MCF 10A (cell line): ENCODE data around the gene CELSR1. TPM values are rescaled to one million over a fixed set of nuclear protein-coding genes. Genes with fewer than 3 reads are reported as not detected.

ENCODE experiments used
- BruUV-seq: library from RNA; stranded (reverse); fragments of 400-500 nt; replicated peaks from 2 replicates; lab custom pipeline; 2021; lab: Mats Ljungman, UMichigan
- CTCF ChIA-PET: fragments of 300-600 bp; sonication (Branson Sonifier 250); formaldehyde crosslinking; extraction: SDS; loops from one replicate; lab custom pipeline; 2021; ENCODE audit warnings: antibody characterized with exemption, inconsistent platforms; lab: Yijun Ruan, JAX
- POLR2A ChIA-PET: fragments of 300-600, 350-650 bp; sonication (Branson Sonifier 250); formaldehyde crosslinking; extraction: SDS; loops from one replicate; lab custom pipeline; 2020; ENCODE audit warnings: antibody characterized with exemption, inconsistent platforms; lab: Yijun Ruan, JAX
- DNase-seq: peaks from one replicate; pipeline ENCODE4 v3.0.0-alpha.2; 2018; ENCODE audit not compliant: unreplicated experiment
- H3K27ac Mint-ChIP-seq: one replicate; pipeline ENCODE4 v1.8.0; 2022; ENCODE audit warnings: mild to moderate bottlenecking, low read depth, mixed read lengths; ENCODE audit not compliant: unreplicated experiment
- H3K27me3 Mint-ChIP-seq: one replicate; pipeline ENCODE4 v1.8.0; 2022; ENCODE audit warnings: mixed read lengths; ENCODE audit not compliant: insufficient read depth, unreplicated experiment
- H3K36me3 Mint-ChIP-seq: one replicate; pipeline ENCODE4 v1.8.0; 2022; ENCODE audit warnings: mild to moderate bottlenecking, moderate library complexity, mixed read lengths; ENCODE audit not compliant: insufficient read depth, unreplicated experiment
- H3K4me1 Mint-ChIP-seq: one replicate; pipeline ENCODE4 v1.8.0; 2022; ENCODE audit warnings: mixed read lengths; ENCODE audit not compliant: insufficient read depth, unreplicated experiment
- H3K4me3 Mint-ChIP-seq: one replicate; pipeline ENCODE4 v1.8.0; 2022; ENCODE audit warnings: mild to moderate bottlenecking, moderate library complexity, mixed read lengths; ENCODE audit not compliant: unreplicated experiment
- H3K9me3 Mint-ChIP-seq: one replicate; pipeline ENCODE4 v1.8.0; 2022; ENCODE audit warnings: mixed read lengths; ENCODE audit not compliant: unreplicated experiment
- intact Hi-C: fragments of 100-400 bp; cut with micrococcal nuclease; formaldehyde crosslinking; loops from 2 replicates; pipeline ENCODE4 v1.14.1; 2022
- total RNA-seq: library from RNA; stranded (reverse); gene quantifications from 2 replicates; pipeline ENCODE4 v1.2.3, GENCODE V29; 2022
- TF ChIP-seq, protein P1 (sequence below): fragments of 200-600 bp; IDR thresholded peaks from one replicate; pipeline ENCODE4 v1.8.0; 2022; ENCODE audit warnings: antibody characterized with exemption, mild to moderate bottlenecking; ENCODE audit not compliant: unreplicated experiment

The CELSR1 gene
- total RNA-seq, 1 experiment from 2014 or later, result 49.1 TPM

DNA sequence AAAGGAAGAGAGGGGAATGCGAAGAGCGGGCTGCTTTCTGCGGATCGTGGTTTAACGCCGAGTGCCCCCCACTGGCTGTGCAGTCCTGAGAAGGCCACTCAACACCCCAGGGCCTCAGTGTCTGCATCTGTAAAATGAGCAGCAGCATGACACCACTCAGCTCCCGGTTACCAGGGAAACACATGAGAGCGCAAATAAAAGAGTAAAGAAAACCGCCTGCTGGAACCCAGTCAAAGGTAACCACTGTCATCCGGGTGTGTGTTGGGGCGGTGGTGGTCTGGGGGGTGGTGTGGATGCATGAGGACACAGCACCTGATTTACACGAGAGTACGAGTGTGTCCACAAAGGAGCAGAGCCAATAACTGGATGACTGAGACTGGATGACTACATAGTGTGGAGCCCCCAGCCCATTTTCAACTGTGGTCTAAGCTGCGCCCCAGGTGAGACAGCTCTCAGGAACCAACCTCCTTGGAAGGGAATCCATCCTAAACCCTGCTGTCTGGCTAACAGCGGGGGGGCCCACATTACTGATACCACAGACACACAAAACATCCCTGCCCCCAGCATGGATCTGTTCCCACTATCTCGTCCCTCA is 5.7 kb downstream of the CELSR1 start:
- Mint-ChIP-seq H3K27ac (no peak overlapping the region), H3K4me3 (peak overlapping the region; percentile 69)

DNA sequence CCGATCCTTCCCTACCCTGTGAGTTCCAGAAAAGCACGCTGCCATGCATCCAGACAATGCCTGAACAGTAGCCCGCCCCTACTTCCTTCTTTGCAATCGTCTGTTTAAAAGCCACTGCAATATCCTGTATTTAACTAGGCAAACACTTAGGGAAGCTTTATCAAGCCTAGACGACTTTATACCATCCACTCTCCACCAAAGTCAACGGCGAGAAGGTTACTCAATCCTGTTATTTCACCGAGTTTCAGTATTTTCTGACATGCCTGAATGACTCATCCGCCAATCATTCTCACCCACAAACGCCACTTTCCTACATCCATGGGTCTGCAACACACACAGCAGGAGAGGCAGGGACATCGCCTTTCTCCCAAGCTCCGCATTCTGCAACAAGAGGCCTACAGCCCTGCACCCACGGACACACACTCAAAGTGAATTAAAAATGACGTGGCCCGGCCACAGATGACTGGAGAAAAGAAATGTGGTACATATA is 9.3 kb downstream of the CELSR1 start:
- Mint-ChIP-seq H3K4me1 (peaks cover 72% of the 10 kb centered on the region), H3K27me3 (no peaks in the 10 kb centered on the region), H3K27ac (peak overlapping the region; percentile 82), H3K4me3 (peak overlapping the region; percentile 39), H3K9me3 (no peaks in the 10 kb centered on the region), H3K36me3 (peaks cover 11% of the 10 kb centered on the region)
- DNase-seq, result peak; percentile 98
- TF ChIP-seq, protein P1, sequence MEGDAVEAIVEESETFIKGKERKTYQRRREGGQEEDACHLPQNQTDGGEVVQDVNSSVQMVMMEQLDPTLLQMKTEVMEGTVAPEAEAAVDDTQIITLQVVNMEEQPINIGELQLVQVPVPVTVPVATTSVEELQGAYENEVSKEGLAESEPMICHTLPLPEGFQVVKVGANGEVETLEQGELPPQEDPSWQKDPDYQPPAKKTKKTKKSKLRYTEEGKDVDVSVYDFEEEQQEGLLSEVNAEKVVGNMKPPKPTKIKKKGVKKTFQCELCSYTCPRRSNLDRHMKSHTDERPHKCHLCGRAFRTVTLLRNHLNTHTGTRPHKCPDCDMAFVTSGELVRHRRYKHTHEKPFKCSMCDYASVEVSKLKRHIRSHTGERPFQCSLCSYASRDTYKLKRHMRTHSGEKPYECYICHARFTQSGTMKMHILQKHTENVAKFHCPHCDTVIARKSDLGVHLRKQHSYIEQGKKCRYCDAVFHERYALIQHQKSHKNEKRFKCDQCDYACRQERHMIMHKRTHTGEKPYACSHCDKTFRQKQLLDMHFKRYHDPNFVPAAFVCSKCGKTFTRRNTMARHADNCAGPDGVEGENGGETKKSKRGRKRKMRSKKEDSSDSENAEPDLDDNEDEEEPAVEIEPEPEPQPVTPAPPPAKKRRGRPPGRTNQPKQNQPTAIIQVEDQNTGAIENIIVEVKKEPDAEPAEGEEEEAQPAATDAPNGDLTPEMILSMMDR, result no peak
- BruUV-seq, result no TSS peak
- ChIA-PET CTCF (interaction anchor here (0.6 to 1.4 kb wide), 3 partner anchors 10 to 16 kb away, joined by 3 to 4 read pairs (median 3); no protein-coding TSS in a partner anchor), POLR2A (interaction anchor here (0.5 to 4.3 kb wide), 5 partner anchors 11 to 906 kb away, joined by 3 to 69 read pairs (median 4); partner anchors contain the start of gene CELSR1)
- intact Hi-C loops, result loop anchor here (2.0 kb wide), 2 partner anchors 65 to 73 kb away; no protein-coding TSS in a partner anchor

More for the DNA sequence above, 5.7 kb downstream of the CELSR1 start:
- DNase-seq, result no peak
- TF ChIP-seq, protein P1, result no peak
- peaks cover 44% of the 10 kb centered on the region for H3K4me1 Mint-ChIP-seq
- intact Hi-C loops, result no loop called here
- H3K9me3 Mint-ChIP-seq, result no peaks in the 10 kb centered on the region
- ChIA-PET POLR2A (interaction anchor here (0.7 to 1.0 kb wide), 4 partner anchors 16 to 33 kb away, joined by 3 to 7 read pairs (median 4); no protein-coding TSS in a partner anchor), CTCF (interaction anchor here (1.8 kb wide), 1 partner anchor 10 kb away, joined by 6 read pairs; no protein-coding TSS in a partner anchor)
- H3K36me3 Mint-ChIP-seq, result peaks cover 24% of the 10 kb centered on the region
- BruUV-seq, result no TSS peak
- H3K27me3 Mint-ChIP-seq, result no peaks in the 10 kb centered on the region

- DNase-seq, result no peak
- Mint-ChIP-seq H3K4me3 (peak overlapping the region; percentile 64), H3K4me1 (peaks cover 56% of the 10 kb centered on the region), H3K36me3 (peaks cover 17% of the 10 kb centered on the region), H3K27me3 (no peaks in the 10 kb centered on the region), H3K27ac (peak overlapping the region; percentile 88), H3K9me3 (no peaks in the 10 kb centered on the region)
- ChIA-PET POLR2A (interaction anchor here (1.2 to 4.3 kb wide), 4 partner anchors 11 to 63 kb away, joined by 3 to 69 read pairs (median 21); partner anchors contain the start of gene CELSR1), CTCF (interaction anchor here (0.6 to 2.1 kb wide), 3 partner anchors 16 to 158 kb away, joined by 4 to 6 read pairs (median 5); no protein-coding TSS in a partner anchor)
- intact Hi-C loops, result no loop called here
- TF ChIP-seq, protein P1, result no peak
- no TSS peak for BruUV-seq
Observed at GRCh38 chr22:46526244-46526839, 11.1 kb downstream of the CELSR1 start.
